ENCODE measurements around the gene ADSL.

GRCh38 chr22:40416267-40416570 is 69.9 kb downstream of the ADSL start:
- TF ChIP-seq EZH2 (IDR thresholded peaks at IDR 0.05; ENCODE audit: insufficient read depth, low read length): no peak
- TF ChIP-seq CTCF (IDR thresholded peaks at IDR 0.05; ENCODE audit: insufficient read depth, low read depth, low read length): no peak

All from astrocyte (in vitro differentiated cells and primary cell).